Measurements from ENCODE around the gene TBR1. TPM values are rescaled to one million over a fixed set of nuclear protein-coding genes. Genes with fewer than 3 reads are reported as not detected.

Gene TBR1
- total RNA-seq, 1 donor from 2014 or later = not detected

DNA sequence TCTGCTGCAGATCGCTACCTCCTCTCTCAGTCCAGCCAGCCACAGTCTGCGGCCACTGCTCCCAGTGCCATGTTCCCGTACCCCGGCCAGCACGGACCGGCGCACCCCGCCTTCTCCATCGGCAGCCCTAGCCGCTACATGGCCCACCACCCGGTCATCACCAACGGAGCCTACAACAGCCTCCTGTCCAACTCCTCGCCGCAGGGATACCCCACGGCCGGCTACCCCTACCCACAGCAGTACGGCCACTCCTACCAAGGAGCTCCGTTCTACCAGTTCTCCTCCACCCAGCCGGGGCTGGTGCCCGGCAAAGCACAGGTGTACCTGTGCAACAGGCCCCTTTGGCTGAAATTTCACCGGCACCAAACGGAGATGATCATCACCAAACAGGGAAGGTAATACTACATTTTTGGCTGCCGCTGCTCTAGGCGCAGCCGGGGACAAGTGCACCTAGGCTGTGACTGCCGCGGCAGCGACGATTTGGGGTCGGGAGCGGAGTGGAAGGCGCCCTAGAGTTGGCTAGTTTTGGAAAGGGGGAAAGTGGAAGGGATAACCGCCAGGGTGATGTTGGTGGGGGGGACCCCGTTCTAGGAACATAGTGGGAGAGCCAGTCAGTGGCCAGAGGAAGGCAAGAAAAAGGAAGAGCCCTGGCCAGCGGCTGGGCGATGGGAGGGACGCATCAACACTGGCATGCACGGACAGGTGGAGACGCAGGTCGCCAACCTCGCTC is 776 bp downstream of the TBR1 start:
- TF ChIP-seq, protein P1, sequence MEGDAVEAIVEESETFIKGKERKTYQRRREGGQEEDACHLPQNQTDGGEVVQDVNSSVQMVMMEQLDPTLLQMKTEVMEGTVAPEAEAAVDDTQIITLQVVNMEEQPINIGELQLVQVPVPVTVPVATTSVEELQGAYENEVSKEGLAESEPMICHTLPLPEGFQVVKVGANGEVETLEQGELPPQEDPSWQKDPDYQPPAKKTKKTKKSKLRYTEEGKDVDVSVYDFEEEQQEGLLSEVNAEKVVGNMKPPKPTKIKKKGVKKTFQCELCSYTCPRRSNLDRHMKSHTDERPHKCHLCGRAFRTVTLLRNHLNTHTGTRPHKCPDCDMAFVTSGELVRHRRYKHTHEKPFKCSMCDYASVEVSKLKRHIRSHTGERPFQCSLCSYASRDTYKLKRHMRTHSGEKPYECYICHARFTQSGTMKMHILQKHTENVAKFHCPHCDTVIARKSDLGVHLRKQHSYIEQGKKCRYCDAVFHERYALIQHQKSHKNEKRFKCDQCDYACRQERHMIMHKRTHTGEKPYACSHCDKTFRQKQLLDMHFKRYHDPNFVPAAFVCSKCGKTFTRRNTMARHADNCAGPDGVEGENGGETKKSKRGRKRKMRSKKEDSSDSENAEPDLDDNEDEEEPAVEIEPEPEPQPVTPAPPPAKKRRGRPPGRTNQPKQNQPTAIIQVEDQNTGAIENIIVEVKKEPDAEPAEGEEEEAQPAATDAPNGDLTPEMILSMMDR (IDR thresholded peaks at IDR 0.05) = no peak
- peak; percentile 98 for TF ChIP-seq EZH2 (IDR thresholded peaks at IDR 0.05)
- TF ChIP-seq EZH2phosphoT487 (IDR thresholded peaks at IDR 0.05) = peak; percentile 98
- Histone ChIP-seq H3K9ac (no peak overlapping the region), H3K27ac (no peak overlapping the region), H3K36me3 (no peaks in the 10 kb centered on the region), H3K4me1 (peaks cover 16% of the 10 kb centered on the region), H3F3A (ENCODE audit: low read depth) (peaks cover 37% of the 10 kb centered on the region), H3K79me2 (ENCODE audit: low read depth) (no peaks in the 10 kb centered on the region), H3K9me3 (ENCODE audit: low read depth) (no peaks in the 10 kb centered on the region), H3K4me2 (peak overlapping the region; percentile 15), H3K27me3 (peaks cover 100% of the 10 kb centered on the region), H3K4me3 (no peak overlapping the region), H2AFZ (replicated peaks) (no peak overlapping the region), H4K20me1 (ENCODE audit: low read depth) (peaks cover 90% of the 10 kb centered on the region)
- H3K9me3 Mint-ChIP-seq = no peaks in the 10 kb centered on the region
- no peaks in the 10 kb centered on the region for H3K36me3 Mint-ChIP-seq
- H3K27me3 Mint-ChIP-seq (ENCODE audit: insufficient read depth, low read depth) = peaks cover 76% of the 10 kb centered on the region
- H3K4me1 Mint-ChIP-seq = peaks cover 43% of the 10 kb centered on the region
- DNase-seq (ENCODE audit: low spot score) = peak; percentile 61
- H3K27ac Mint-ChIP-seq = no peak overlapping the region
- peak overlapping the region; percentile 62 for H3K4me3 Mint-ChIP-seq

DNA sequence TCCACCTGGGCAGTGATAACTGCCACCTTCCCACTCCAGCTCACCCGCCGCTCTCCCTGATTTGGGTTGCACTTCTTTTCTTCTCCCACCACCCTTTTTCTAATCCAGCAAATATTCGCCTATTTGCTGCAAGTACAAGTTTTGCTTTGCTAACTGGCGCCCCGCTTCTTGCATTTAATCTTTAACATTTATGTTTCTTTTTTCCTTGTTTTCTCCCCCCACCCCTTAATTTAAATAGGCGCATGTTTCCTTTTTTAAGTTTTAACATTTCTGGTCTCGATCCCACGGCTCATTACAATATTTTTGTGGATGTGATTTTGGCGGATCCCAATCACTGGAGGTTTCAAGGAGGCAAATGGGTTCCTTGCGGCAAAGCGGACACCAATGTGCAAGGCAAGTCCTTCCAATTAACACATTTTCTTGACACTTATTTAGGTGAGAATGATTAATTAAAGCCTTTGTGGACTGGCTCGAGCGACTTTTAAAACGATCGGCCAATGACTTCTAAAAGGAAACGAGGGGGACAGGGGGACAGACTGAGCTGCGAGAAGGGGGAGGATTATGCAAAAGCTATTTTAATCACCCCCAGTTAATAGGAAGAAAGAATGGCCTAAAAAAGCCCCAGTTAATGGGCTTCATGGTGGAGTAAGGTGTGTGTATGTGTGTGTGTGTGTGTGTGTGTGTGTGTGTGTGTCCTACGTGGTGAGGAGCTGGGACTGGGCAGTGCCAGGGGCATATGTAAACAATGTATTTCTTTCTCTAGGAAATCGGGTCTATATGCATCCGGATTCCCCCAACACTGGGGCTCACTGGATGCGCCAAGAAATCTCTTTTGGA is 1.6 kb downstream of the TBR1 start:
- peak; percentile 23 for DNase-seq (ENCODE audit: low spot score)
- Histone ChIP-seq H3K4me1 (peaks cover 16% of the 10 kb centered on the region), H3F3A (ENCODE audit: low read depth) (peaks cover 44% of the 10 kb centered on the region), H3K36me3 (no peaks in the 10 kb centered on the region), H3K27me3 (peaks cover 100% of the 10 kb centered on the region), H3K4me3 (no peak overlapping the region), H2AFZ (replicated peaks) (no peak overlapping the region), H3K4me2 (no peak overlapping the region), H3K27ac (no peak overlapping the region), H3K9me3 (ENCODE audit: low read depth) (no peaks in the 10 kb centered on the region), H4K20me1 (ENCODE audit: low read depth) (peaks cover 98% of the 10 kb centered on the region), H3K79me2 (ENCODE audit: low read depth) (no peaks in the 10 kb centered on the region), H3K9ac (no peak overlapping the region)
- no peak overlapping the region for H3K27ac Mint-ChIP-seq
- no peaks in the 10 kb centered on the region for H3K36me3 Mint-ChIP-seq
- peaks cover 45% of the 10 kb centered on the region for H3K4me1 Mint-ChIP-seq
- TF ChIP-seq EZH2 (IDR thresholded peaks at IDR 0.05) = peak; percentile 88
- peak; percentile 52 for TF ChIP-seq EZH2phosphoT487 (IDR thresholded peaks at IDR 0.05)
- TF ChIP-seq, protein P1 (IDR thresholded peaks at IDR 0.05) = no peak
- H3K4me3 Mint-ChIP-seq = peak overlapping the region; percentile 62
- peaks cover 83% of the 10 kb centered on the region for H3K27me3 Mint-ChIP-seq (ENCODE audit: insufficient read depth, low read depth)
- no peaks in the 10 kb centered on the region for H3K9me3 Mint-ChIP-seq

DNA sequence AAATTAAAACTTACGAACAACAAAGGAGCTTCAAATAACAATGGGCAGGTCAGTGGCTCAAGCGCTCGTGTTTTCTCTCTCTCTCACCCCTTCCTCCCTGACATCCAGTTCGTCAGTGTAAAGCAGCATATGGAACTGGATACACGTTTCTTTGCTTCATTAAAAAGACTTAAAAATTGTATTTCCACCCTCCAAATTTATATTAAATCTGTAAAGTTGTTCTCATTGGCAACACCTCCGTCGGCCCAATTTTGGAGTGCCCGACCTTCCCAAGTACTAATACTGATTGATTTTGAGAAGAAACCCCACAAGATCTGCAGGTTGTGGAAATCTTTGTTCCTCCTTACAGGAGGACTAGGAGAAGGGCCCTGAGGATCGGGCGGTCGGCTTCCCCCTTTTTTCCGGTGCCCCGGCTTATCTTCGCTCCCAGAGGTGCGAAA is 2.2 kb downstream of the TBR1 start:
- Histone ChIP-seq H3F3A (ENCODE audit: low read depth) (peaks cover 40% of the 10 kb centered on the region), H3K79me2 (ENCODE audit: low read depth) (no peaks in the 10 kb centered on the region), H4K20me1 (ENCODE audit: low read depth) (peaks cover 100% of the 10 kb centered on the region), H3K9me3 (ENCODE audit: low read depth) (no peaks in the 10 kb centered on the region), H3K4me3 (peak overlapping the region; percentile 19), H3K27ac (no peak overlapping the region), H3K27me3 (peaks cover 100% of the 10 kb centered on the region), H3K36me3 (no peaks in the 10 kb centered on the region), H3K4me2 (peak overlapping the region; percentile 57), H3K9ac (no peak overlapping the region), H2AFZ (replicated peaks) (no peak overlapping the region), H3K4me1 (peaks cover 16% of the 10 kb centered on the region)
- no peaks in the 10 kb centered on the region for H3K9me3 Mint-ChIP-seq
- peaks cover 48% of the 10 kb centered on the region for H3K4me1 Mint-ChIP-seq
- no peaks in the 10 kb centered on the region for H3K36me3 Mint-ChIP-seq
- TF ChIP-seq, protein P1 (IDR thresholded peaks at IDR 0.05) = no peak
- TF ChIP-seq EZH2phosphoT487 (IDR thresholded peaks at IDR 0.05) (no peak), EZH2 (IDR thresholded peaks at IDR 0.05) (no peak)
- no peak for DNase-seq (ENCODE audit: low spot score)
- H3K27me3 Mint-ChIP-seq (ENCODE audit: insufficient read depth, low read depth) = peaks cover 89% of the 10 kb centered on the region
- H3K27ac Mint-ChIP-seq = no peak overlapping the region
- H3K4me3 Mint-ChIP-seq = peak overlapping the region; percentile 62
